Urinary bladder (tissue), 4 donors: Measurements from ENCODE around the gene CDH24. TPM values are rescaled to one million over a fixed set of nuclear protein-coding genes. Genes with fewer than 3 reads are reported as not detected.
"Not testable (repeated sequence)": the region's sequence is repeated elsewhere in the genome, so short reads cannot be mapped to it uniquely, and the experiment has no call there.

ENCODE experiments used
- DNase-seq: peaks from one replicate; pipeline ENCODE4 v3.0.0-alpha.2; 2015; ENCODE audit errors: extremely low spot score
- H3K27ac ChIP-seq: one replicate; pipeline ENCODE4 v1.5.1; 2013; ENCODE audit warnings: low read depth, mild to moderate bottlenecking, moderate library complexity
- H3K36me3 ChIP-seq: one replicate; pipeline ENCODE4 v1.6.1; 2013; ENCODE audit warnings: mild to moderate bottlenecking, moderate library complexity; ENCODE audit not compliant: insufficient read depth
- H3K4me1 ChIP-seq: one replicate; pipeline ENCODE4 v1.6.1; 2013; ENCODE audit warnings: mild to moderate bottlenecking, moderate library complexity; ENCODE audit not compliant: insufficient read depth
- H3K4me3 ChIP-seq: one replicate; pipeline ENCODE4 v1.5.1; 2013; ENCODE audit warnings: low read depth, low read length
- WGBS: extraction: QIAGEN DNeasy Blood & Tissue Kit; methylation state at CpG from one replicate; pipeline ENCODE4 v1.1.7; 2013; 5-methylcytosine and 5-hydroxymethylcytosine counted together
- polyA plus RNA-seq: library from polyadenylated mRNA; stranded (reverse); fragments of 200-250 nt; gene quantifications from one replicate; pipeline ENCODE4 v1.2.3, GENCODE V29; 2013
- total RNA-seq: library from RNA; depleted of rRNA; stranded (reverse); fragments of >200 nt; gene quantifications from one replicate; pipeline ENCODE4 v1.2.3, GENCODE V29; 2014
- donor health status: healthy with polysubstance abuse.
- donor health status: healthy.

CDH24 gene
- total and polyA plus RNA-seq, 2 donors, result 4.4 to 6.4 TPM

DNA sequence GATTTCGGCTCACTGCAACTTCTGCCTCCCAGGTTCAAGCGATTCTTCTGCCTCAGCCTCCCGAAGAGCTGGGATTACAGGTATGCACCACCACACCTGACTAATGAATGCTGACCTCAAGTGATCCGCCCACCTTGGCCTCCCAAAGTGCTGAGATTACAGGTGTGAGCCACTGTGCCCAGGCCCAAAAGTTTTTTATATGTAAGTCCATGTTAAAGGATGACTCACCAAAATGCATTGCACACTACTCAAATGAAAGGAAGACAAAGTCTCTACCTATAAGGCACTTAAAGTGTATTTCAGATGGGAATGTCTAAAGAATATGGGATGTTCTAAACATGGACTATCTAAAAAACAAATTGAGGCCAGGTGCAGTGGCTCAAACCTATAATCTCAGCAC is 53.0 kb downstream of the CDH24 start:
- WGBS, result 96% methylated on average over 4 of the region's 4 CpGs
- not testable (repeated sequence) for H3K4me1 ChIP-seq, H3K4me3 ChIP-seq, DNase-seq, H3K27ac ChIP-seq, H3K36me3 ChIP-seq

DNA sequence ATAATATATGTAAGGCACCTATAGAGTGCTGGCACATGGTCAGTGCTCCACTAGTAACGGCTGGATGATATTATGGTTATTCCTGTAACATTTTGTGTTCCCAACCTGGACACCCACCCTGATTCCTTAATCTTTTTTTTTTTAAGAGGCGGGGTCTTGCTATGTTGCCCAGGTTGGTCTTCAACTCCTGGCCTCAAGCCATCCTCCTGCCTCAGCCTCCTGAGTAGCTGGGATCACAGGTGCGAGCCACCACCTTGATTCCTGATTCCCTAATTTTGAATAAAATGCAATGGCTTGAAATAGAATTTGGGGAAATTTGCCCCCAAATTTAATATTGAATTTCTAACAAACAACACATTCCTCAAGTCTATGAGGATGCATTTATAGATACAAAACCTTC is 54.7 kb downstream of the CDH24 start:
- H3K4me3 ChIP-seq, result no peak overlapping the region
- peaks cover 2% of the 10 kb centered on the region for H3K36me3 ChIP-seq
- no peaks in the 10 kb centered on the region for H3K4me1 ChIP-seq
- H3K27ac ChIP-seq, result no peak overlapping the region
- DNase-seq, result no peak
- WGBS, result 96% methylated on average over 3 of the region's 3 CpGs

DNA sequence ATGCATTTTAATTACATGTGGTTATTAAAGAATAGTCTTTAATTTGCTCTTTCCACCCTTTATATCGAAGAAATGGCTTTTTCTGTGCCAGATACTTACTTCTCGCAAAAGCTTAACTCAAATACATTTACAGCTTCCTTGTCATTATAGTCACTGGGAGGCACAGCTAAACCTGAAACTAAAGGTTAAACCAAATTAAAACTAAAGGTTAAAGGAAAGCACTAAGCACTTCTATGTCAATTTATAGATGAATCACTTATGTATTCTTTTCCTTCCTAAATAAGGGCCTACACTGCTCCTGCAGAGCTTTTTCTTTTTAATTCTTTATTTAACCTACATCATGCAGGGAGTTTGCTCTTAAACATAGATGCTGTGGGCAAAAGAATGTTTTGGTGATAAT is 56.5 kb downstream of the CDH24 start:
- 92% methylated on average over 2 of the region's 2 CpGs for WGBS
- no peaks in the 10 kb centered on the region for H3K4me1 ChIP-seq
- peaks cover 2% of the 10 kb centered on the region for H3K36me3 ChIP-seq
- no peak overlapping the region for H3K4me3 ChIP-seq
- no peak for DNase-seq
- no peak overlapping the region for H3K27ac ChIP-seq

DNA sequence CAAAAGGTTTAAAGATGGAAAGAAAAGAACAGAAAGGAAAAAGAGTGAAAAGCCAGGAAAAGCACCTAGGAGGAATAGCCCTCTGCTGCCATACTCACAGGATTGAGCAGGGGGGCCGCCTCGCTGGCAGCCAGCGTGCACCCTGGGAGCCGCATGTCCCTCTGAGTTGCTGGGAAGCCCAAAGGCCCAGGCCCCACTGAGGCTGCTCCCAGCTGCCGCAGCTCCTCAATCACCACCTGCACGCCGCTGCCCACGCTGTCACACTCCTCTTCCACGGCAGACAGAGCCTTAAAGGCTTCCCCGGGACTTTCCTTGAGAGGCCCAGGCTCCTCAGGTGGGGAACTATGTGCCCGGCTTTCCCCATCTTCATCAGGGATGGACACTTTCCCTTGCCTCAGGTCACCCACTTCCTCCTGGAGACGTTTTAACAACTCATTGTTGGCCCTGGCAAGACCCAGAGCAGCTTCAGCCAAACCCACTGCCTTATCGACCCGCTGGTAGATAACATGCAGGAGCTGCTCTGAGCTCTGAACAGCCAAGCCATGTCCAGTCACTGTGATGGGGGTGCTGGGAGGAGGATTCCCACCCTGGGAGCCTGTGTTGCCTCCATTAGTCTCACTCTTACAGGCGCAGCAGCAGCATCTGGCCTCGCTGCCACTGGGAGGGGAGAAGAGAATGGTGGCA is 58.8 kb downstream of the CDH24 start:
- H3K4me3 ChIP-seq, result no peak overlapping the region
- WGBS, result 87% methylated on average over 16 of the region's 16 CpGs

DNA sequence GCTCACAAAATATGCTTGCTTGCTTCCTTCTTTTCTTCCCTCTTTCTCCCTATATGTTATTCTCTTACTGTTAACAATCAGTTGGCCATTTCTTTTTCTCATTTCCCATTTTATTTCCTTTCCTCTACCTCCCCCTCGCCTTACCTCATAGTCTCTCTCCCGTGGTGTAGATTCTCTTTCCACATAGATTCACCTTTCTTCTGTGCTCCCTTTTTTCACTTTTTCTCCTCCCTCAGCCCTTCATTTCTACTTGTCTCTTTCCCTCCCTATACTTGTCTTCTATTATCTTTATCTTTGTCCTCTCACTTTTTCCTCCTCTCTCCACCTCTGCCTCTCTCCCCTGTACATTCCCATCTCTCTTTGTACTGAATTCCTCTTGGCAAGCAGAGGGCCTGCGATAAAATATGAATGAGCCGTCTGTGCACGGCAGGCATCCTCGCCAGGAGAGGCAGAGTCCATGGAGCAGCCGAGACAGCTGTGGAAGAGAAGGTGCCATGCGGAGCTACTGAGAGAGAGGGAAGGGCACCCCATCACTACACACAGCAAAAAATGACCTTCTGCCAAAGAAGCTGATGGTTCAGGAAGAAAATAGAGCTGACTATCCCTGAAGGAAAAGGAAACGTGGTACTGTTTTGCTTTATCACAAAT is 59.5 kb downstream of the CDH24 start:
- WGBS, result 75% methylated on average over 9 of the region's 9 CpGs
- DNase-seq, result no peak
- H3K27ac ChIP-seq, result no peak overlapping the region

More for the DNA sequence above, 58.8 kb downstream of the CDH24 start:
- H3K36me3 ChIP-seq, result peaks cover 2% of the 10 kb centered on the region
- no peak for DNase-seq
- no peaks in the 10 kb centered on the region for H3K4me1 ChIP-seq
- no peak overlapping the region for H3K27ac ChIP-seq

More for the DNA sequence above, 59.5 kb downstream of the CDH24 start:
- Histone ChIP-seq H3K36me3 (peaks cover 2% of the 10 kb centered on the region), H3K4me3 (no peak overlapping the region), H3K4me1 (no peaks in the 10 kb centered on the region)

Other genes starting within 250 kb of the CDH24 start
- gene SLC7A7, start 242.1 kb downstream of the CDH24 start, total RNA-seq, result 9.3 TPM
- gene SLC7A7, start 242.1 kb downstream of the CDH24 start, polyA plus RNA-seq, result 12.8 TPM
- 21.5 TPM for gene MRPL52, start 227.6 kb downstream of the CDH24 start, total RNA-seq
- 77.0 TPM for gene MRPL52, start 227.6 kb downstream of the CDH24 start, polyA plus RNA-seq
- 120 TPM for gene MMP14, start 220.9 kb downstream of the CDH24 start, total RNA-seq
- gene MMP14, start 220.9 kb downstream of the CDH24 start, polyA plus RNA-seq, result 189 TPM
- 22.1 TPM for gene LRP10, start 185.8 kb downstream of the CDH24 start, total RNA-seq
- gene LRP10, start 185.8 kb downstream of the CDH24 start, polyA plus RNA-seq, result 195 TPM
- gene REM2, start 174.3 kb downstream of the CDH24 start, total RNA-seq, result 0.16 TPM
- 0.38 TPM for gene REM2, start 174.3 kb downstream of the CDH24 start, polyA plus RNA-seq
- 101 TPM for gene RBM23, start 138.4 kb downstream of the CDH24 start, total RNA-seq
- gene RBM23, start 138.4 kb downstream of the CDH24 start, polyA plus RNA-seq, result 65.0 TPM
- 39.8 TPM for gene PRMT5, start 128.1 kb downstream of the CDH24 start, total RNA-seq
- 49.3 TPM for gene PRMT5, start 128.1 kb downstream of the CDH24 start, polyA plus RNA-seq
- gene HAUS4, start 100.4 kb downstream of the CDH24 start, total RNA-seq, result 42.2 TPM
- gene HAUS4, start 100.4 kb downstream of the CDH24 start, polyA plus RNA-seq, result 44.1 TPM
- 28.0 TPM for gene AJUBA, start 75.0 kb downstream of the CDH24 start, total RNA-seq
- gene AJUBA, start 75.0 kb downstream of the CDH24 start, polyA plus RNA-seq, result 6.6 TPM
- 10.4 TPM for gene C14orf93, start 47.4 kb downstream of the CDH24 start, total RNA-seq
- gene C14orf93, start 47.4 kb downstream of the CDH24 start, polyA plus RNA-seq, result 14.5 TPM
- 70.3 TPM for gene PSMB5, start 22.6 kb downstream of the CDH24 start, total RNA-seq
- gene PSMB5, start 22.6 kb downstream of the CDH24 start, polyA plus RNA-seq, result 135 TPM
- gene PSMB11, start 15.3 kb downstream of the CDH24 start, total RNA-seq, result not detected
- not detected for gene PSMB11, start 15.3 kb downstream of the CDH24 start, polyA plus RNA-seq
- gene ACIN1, start 37.6 kb upstream of the CDH24 start, total RNA-seq, result 87.9 TPM
- 82.2 TPM for gene ACIN1, start 37.6 kb upstream of the CDH24 start, polyA plus RNA-seq
- gene C14orf119, start 38.0 kb upstream of the CDH24 start, total RNA-seq, result 37.2 TPM
- gene C14orf119, start 38.0 kb upstream of the CDH24 start, polyA plus RNA-seq, result 51.8 TPM
- gene CIROP, start 47.5 kb upstream of the CDH24 start, total RNA-seq, result not detected
- not detected for gene CIROP, start 47.5 kb upstream of the CDH24 start, polyA plus RNA-seq
- gene CEBPE, start 61.7 kb upstream of the CDH24 start, total RNA-seq, result not detected
- 0.06 TPM for gene CEBPE, start 61.7 kb upstream of the CDH24 start, polyA plus RNA-seq
- 8.4 TPM for gene SLC7A8, start 126.1 kb upstream of the CDH24 start, total RNA-seq
- 35.5 TPM for gene SLC7A8, start 126.1 kb upstream of the CDH24 start, polyA plus RNA-seq
- not detected for gene RNF212B, start 180.4 kb upstream of the CDH24 start, total RNA-seq
- gene RNF212B, start 180.4 kb upstream of the CDH24 start, polyA plus RNA-seq, result 0.41 TPM
- gene HOMEZ, start 228.6 kb upstream of the CDH24 start, total RNA-seq, result 7.9 TPM
- gene HOMEZ, start 228.6 kb upstream of the CDH24 start, polyA plus RNA-seq, result 12.4 TPM
- 8.6 TPM for gene PPP1R3E, start 245.3 kb upstream of the CDH24 start, total RNA-seq
- gene PPP1R3E, start 245.3 kb upstream of the CDH24 start, polyA plus RNA-seq, result 9.8 TPM
- 19.2 TPM for gene BCL2L2, start 249.3 kb upstream of the CDH24 start, total RNA-seq
- 118 TPM for gene BCL2L2, start 249.3 kb upstream of the CDH24 start, polyA plus RNA-seq